Panc1 (cell line): ENCODE results near the gene HCLS1.

ENCODE experiments used
- CTCF ChIP-seq: fragments of 450-650 bp; IDR thresholded peaks from 2 replicates; pipeline ENCODE4 v1.5.1; 2017; ENCODE audit warnings: mild to moderate bottlenecking
- POLR2AphosphoS5 ChIP-seq: IDR thresholded peaks from 2 replicates; pipeline ENCODE4 v1.6.1; 2012; ENCODE audit warnings: mild to moderate bottlenecking, low read depth, low read length, moderate library complexity

- TF ChIP-seq CTCF (no peak), POLR2AphosphoS5 (no peak)
Measured at GRCh38 chr3:121707531-121708273, 47.0 kb upstream of the HCLS1 start.
